Islet precursor cell (in vitro differentiated cells): ENCODE data around the gene PAMR1.

ENCODE experiments used
- DNase-seq: peaks from one replicate; pipeline ENCODE4 v3.0.0-alpha.2; 2018

PAMR1 gene

GRCh38 chr11:35393098-35393497, 132.3 kb downstream of the PAMR1 start:
- no peak for DNase-seq

- DNase-seq, result peak; percentile 89
These were observed 133.3 kb downstream of the PAMR1 start for GRCh38 chr11:35391922-35392688.

GRCh38 chr11:35390737-35391682, 134.4 kb downstream of the PAMR1 start:
- DNase-seq, result no peak

DNA sequence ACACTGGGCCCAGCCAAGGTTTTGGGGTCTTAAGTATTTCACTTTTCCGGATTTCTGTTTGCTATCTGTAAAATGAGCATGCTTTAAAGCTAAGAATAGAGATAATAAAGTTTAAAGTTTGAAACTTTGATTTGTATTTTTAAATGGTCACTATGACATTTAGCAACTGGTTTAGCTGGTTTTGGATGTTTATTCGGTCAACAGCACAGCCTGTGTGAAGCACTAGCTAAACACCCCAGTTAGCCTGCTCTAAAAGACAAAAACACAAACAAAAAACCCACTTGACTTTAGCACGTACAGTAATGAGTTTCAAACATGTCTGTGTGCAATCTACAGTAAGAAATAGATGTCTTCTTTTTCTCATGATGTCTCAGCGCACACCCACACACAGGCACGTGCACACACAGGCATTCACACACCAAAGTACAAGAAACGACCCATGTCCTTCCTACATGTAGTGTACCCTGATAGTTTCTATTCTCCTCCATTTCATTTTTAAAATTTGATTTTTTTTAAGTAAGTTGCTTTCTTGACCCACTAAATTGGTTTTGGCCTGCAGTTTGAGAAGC, 135.4 kb downstream of the PAMR1 start:
- no peak for DNase-seq

GRCh38 chr11:35389112-35389511, 136.3 kb downstream of the PAMR1 start:
- no peak for DNase-seq

- no peak for DNase-seq
These were observed 137.4 kb downstream of the PAMR1 start for GRCh38 chr11:35388061-35388460.

DNA sequence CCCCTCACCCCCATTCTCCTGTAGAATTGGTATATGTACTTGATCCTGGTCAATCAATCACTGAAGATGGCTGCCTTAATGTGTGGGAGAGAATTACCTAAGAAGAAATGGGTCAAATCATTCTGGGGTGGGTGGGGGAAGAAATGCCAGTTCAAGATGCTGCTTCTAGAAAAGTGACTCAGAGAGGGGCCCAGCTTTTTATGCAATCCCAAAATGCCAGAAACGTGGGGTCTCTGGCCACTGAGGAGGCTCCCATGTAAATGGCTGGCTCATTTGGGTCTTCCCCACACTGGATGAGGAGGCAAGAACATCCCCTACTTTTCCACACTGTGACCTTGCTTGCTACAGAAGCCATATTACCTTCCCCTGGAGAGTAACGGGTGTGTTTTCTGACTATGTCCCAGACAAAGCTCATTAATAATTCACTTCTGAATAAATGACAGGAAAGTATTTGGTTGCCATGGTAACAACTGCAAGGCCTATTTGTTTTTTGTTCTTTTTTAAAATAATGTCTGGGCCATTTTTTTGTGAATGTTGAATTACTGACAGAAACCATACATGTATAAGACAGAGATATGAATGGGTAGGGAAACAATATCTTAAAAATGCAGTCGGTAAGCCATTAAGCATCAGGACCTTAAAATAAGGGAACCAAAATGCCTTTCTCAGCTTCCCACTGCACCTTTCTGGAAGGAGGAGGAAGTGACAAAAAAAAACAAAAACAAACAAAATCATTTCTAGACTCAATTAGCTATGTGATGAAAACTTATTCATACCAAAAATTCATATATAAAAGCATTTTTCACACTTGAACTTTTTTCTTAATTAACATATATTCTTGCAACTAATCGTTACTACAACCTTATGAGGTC, 138.1 kb downstream of the PAMR1 start:
- no peak for DNase-seq

DNA sequence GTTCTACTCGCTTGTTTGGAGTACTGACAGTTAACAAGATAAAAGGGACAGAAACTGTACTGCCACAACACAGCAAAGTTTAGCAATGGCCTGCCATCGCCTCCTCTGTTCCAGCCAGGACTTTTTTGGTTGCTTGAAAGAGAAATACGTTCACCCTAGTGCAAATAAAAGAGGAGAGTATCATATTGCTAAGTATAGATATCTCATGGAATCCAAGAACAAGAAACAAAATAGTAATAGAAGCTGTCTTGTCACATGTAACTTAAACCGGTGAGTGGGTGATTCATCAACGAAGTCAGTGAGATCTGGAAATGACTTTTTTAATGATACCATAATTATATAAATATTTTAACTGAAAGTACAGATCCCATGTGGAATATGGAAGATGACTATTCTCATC, 141.5 kb downstream of the PAMR1 start:
- DNase-seq, result no peak
